ENCODE data around the gene AGPAT1. TPM values are rescaled to one million over a fixed set of nuclear protein-coding genes. Genes with fewer than 3 reads are reported as not detected.

The AGPAT1 gene
- total RNA-seq, 1 experiment from 2014 or later, result 58.9 TPM

GRCh38 chr6:32223258-32224235 lies 47.7 kb upstream of the AGPAT1 start, which contains the start of gene NOTCH4:
Gene NOTCH4 (minus strand): TSS chr6:32224067. CDS start chr6:32223928, 139 bp downstream.
- ChIA-PET CTCF (no interaction called here), POLR2A (ENCODE audit: unreplicated experiment) (no interaction called here)
- Histone ChIP-seq H3K9me3 (ENCODE audit: insufficient read depth, low read depth) (no peaks in the 10 kb centered on the region), H3K27ac (no peak within 1 kb of the TSS), H3K27me3 (ENCODE audit: insufficient read depth, low read depth) (peaks cover 45% of the 10 kb centered on the region), H3F3A (ENCODE audit: insufficient read depth, low read depth) (no peaks in the 10 kb centered on the region), H3K9me2 (ENCODE audit: insufficient read depth) (no peaks in the 10 kb centered on the region), H3K4me1 (replicated peaks; ENCODE audit: insufficient read depth) (no peaks in the 10 kb centered on the region), H3K4me3 (no peak within 1 kb of the TSS), H3K36me3 (ENCODE audit: low read depth) (no peaks in the 10 kb centered on the region), H2AFZ (no peak within 1 kb of the TSS), H4K20me1 (ENCODE audit: insufficient read depth) (no peaks in the 10 kb centered on the region), H3K4me2 (no peak within 1 kb of the TSS), H3K79me2 (ENCODE audit: low read depth) (no peaks in the 10 kb centered on the region)
- TF ChIP-seq EZH2 (IDR thresholded peaks at IDR 0.05; ENCODE audit: low read depth), result no peak
- TF ChIP-seq, protein P1, sequence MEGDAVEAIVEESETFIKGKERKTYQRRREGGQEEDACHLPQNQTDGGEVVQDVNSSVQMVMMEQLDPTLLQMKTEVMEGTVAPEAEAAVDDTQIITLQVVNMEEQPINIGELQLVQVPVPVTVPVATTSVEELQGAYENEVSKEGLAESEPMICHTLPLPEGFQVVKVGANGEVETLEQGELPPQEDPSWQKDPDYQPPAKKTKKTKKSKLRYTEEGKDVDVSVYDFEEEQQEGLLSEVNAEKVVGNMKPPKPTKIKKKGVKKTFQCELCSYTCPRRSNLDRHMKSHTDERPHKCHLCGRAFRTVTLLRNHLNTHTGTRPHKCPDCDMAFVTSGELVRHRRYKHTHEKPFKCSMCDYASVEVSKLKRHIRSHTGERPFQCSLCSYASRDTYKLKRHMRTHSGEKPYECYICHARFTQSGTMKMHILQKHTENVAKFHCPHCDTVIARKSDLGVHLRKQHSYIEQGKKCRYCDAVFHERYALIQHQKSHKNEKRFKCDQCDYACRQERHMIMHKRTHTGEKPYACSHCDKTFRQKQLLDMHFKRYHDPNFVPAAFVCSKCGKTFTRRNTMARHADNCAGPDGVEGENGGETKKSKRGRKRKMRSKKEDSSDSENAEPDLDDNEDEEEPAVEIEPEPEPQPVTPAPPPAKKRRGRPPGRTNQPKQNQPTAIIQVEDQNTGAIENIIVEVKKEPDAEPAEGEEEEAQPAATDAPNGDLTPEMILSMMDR (conservative IDR thresholded peaks at IDR 0.05), result no peak
- DNase-seq, result no peak
- intact Hi-C loops (cut with micrococcal nuclease; ENCODE audit: unreplicated experiment), result no loop called here
- BruUV-seq (replicated peaks), result no TSS peak

GRCh38 chr6:32222333-32223230 lies 46.7 kb upstream of the AGPAT1 start:
- TF ChIP-seq EZH2 (IDR thresholded peaks at IDR 0.05; ENCODE audit: low read depth), result no peak
- TF ChIP-seq, protein P1 (conservative IDR thresholded peaks at IDR 0.05), result no peak
- peaks cover 55% of the 10 kb centered on the region for H3K27me3 ChIP-seq (ENCODE audit: insufficient read depth, low read depth)
- no peaks in the 10 kb centered on the region for H3F3A ChIP-seq (ENCODE audit: insufficient read depth, low read depth)
- no peaks in the 10 kb centered on the region for H3K4me1 ChIP-seq (replicated peaks; ENCODE audit: insufficient read depth)
- H3K36me3 ChIP-seq (ENCODE audit: low read depth), result no peaks in the 10 kb centered on the region
- H3K79me2 ChIP-seq (ENCODE audit: low read depth), result no peaks in the 10 kb centered on the region
- ChIA-PET CTCF (no interaction called here), POLR2A (ENCODE audit: unreplicated experiment) (no interaction called here)
- H3K4me2 ChIP-seq, result no peak overlapping the region
- DNase-seq, result no peak
- H2AFZ ChIP-seq, result no peak overlapping the region
- no TSS peak for BruUV-seq (replicated peaks)
- no peaks in the 10 kb centered on the region for H4K20me1 ChIP-seq (ENCODE audit: insufficient read depth)
- intact Hi-C loops (cut with micrococcal nuclease; ENCODE audit: unreplicated experiment), result no loop called here
- H3K27ac ChIP-seq, result no peak overlapping the region
- no peak overlapping the region for H3K4me3 ChIP-seq
- H3K9me3 ChIP-seq (ENCODE audit: insufficient read depth, low read depth), result no peaks in the 10 kb centered on the region
- no peaks in the 10 kb centered on the region for H3K9me2 ChIP-seq (ENCODE audit: insufficient read depth)

- no peak for DNase-seq
- peaks cover 77% of the 10 kb centered on the region for H3K27me3 ChIP-seq (ENCODE audit: insufficient read depth, low read depth)
- no peak overlapping the region for H3K4me3 ChIP-seq
- intact Hi-C loops (cut with micrococcal nuclease; ENCODE audit: unreplicated experiment), result no loop called here
- H3K9me3 ChIP-seq (ENCODE audit: insufficient read depth, low read depth), result no peaks in the 10 kb centered on the region
- H2AFZ ChIP-seq, result no peak overlapping the region
- TF ChIP-seq, protein P1 (conservative IDR thresholded peaks at IDR 0.05), result no peak
- H3F3A ChIP-seq (ENCODE audit: insufficient read depth, low read depth), result no peaks in the 10 kb centered on the region
- H3K4me2 ChIP-seq, result no peak overlapping the region
- no peaks in the 10 kb centered on the region for H3K36me3 ChIP-seq (ENCODE audit: low read depth)
- H3K9me2 ChIP-seq (ENCODE audit: insufficient read depth), result no peaks in the 10 kb centered on the region
- no TSS peak for BruUV-seq (replicated peaks)
- H3K27ac ChIP-seq, result no peak overlapping the region
- no peaks in the 10 kb centered on the region for H3K79me2 ChIP-seq (ENCODE audit: low read depth)
- ChIA-PET POLR2A (ENCODE audit: unreplicated experiment) (interaction anchor here (0.6 kb wide), 1 partner anchor 757 kb away, joined by 7 read pairs; no protein-coding TSS in a partner anchor), CTCF (no interaction called here)
- H4K20me1 ChIP-seq (ENCODE audit: insufficient read depth), result no peaks in the 10 kb centered on the region
- no peaks in the 10 kb centered on the region for H3K4me1 ChIP-seq (replicated peaks; ENCODE audit: insufficient read depth)
Observed at GRCh38 chr6:32220021-32220420, 44.1 kb upstream of the AGPAT1 start.
